Gastrocnemius medialis (tissue), 4 donors: ENCODE data around the gene SYTL5. TPM values are rescaled to one million over a fixed set of nuclear protein-coding genes. Genes with fewer than 3 reads are reported as not detected.

Experiments used
- ATAC-seq, 2 donors: fragments of 150-250 bp; one replicate each; pipeline ENCODE4 v1.9.1; 2016
- DNase-seq, 2 donors: peaks; one replicate each; pipeline ENCODE4 v3.0.0-alpha.2; 2019
- H3K27ac ChIP-seq, 4 donors: fragments of 200-600 bp; sonication (generic); 1 replicate in 1 of 4; 2 replicates in 3 of 4; pipeline ENCODE4 v1.5.1; 2016 to 2018; ENCODE audit warnings: mild to moderate bottlenecking in 2 of 4, moderate library complexity in 1 of 4
- H3K27me3 ChIP-seq, 3 donors: fragments of 200-600 bp; sonication (generic) in 2 of 3; 1 replicate in 1 of 3; 2 replicates in 2 of 3; pipeline versions ENCODE4 v1.5.1 to v1.6.0; 2016 to 2019; ENCODE audit warnings: mild to moderate bottlenecking in 1 of 3, moderate library complexity in 1 of 3
- H3K36me3 ChIP-seq, 2 donors: fragments of 200-600 bp; sonication (generic) in 1 of 2; one replicate each; pipeline ENCODE4 v1.5.1; 2017 to 2018
- H3K4me1 ChIP-seq, 2 donors: fragments of 200-600 bp; sonication (generic) in 1 of 2; one replicate each; pipeline ENCODE4 v1.5.1; 2016 to 2017; ENCODE audit warnings: mild to moderate bottlenecking in 2 of 2
- H3K4me3 ChIP-seq, 4 donors: fragments of 200-600 bp; sonication (generic) in 3 of 4; 1 replicate in 1 of 4; 2 replicates in 3 of 4; pipeline ENCODE4 v1.5.1; 2016 to 2019; ENCODE audit warnings: mild to moderate bottlenecking in 2 of 4
- H3K9me3 ChIP-seq, 3 donors: fragments of 200-600 bp; sonication (generic) in 2 of 3; 1 replicate in 1 of 3; 2 replicates in 2 of 3; pipeline ENCODE4 v1.5.1; 2016 to 2019
- POLR2A ChIP-seq, 2 donors: fragments of 450-650 bp; IDR thresholded peaks; one replicate each; pipeline ENCODE4 v1.6.1; 2017; ENCODE audit warnings: antibody characterized with exemption in 2 of 2, mild to moderate bottlenecking in 2 of 2, moderate library complexity in 2 of 2
- in situ Hi-C, 4 donors: fragments of 200-750 bp; cut with MboI; loops; one replicate each; pipeline versions ENCODE4 v1.15.0 to v1.8.0; 2017; ENCODE audit warnings: low sequenced_read_pairs in 4 of 4
- intact Hi-C: fragments of 100-400 bp; cut with DNase I; formaldehyde crosslinking; loops from one replicate; pipeline ENCODE4 v1.15.1; 2023; ENCODE audit warnings: low total_unique reads
- total RNA-seq, 4 donors: library from RNA; depleted of rRNA; stranded (reverse); fragments of >200 nt; gene quantifications; one replicate each; pipeline versions ENCODE4 v1.1.0 to v1.2.3, GENCODE V29; 2016
- TF ChIP-seq, protein P1 (sequence below), 5 experiments: fragments of 450-650 bp in 3 of 5; fragments of 200-600 bp in 2 of 5; sonication (generic) in 2 of 5; IDR thresholded peaks in 4 of 5; conservative IDR thresholded peaks in 1 of 5; 1 replicate in 4 of 5; 2 replicates in 1 of 5; pipeline ENCODE4 v1.5.1; 2016 to 2019; ENCODE audit warnings: antibody characterized with exemption in 5 of 5, mild to moderate bottlenecking in 3 of 5, moderate library complexity in 3 of 5

The SYTL5 gene
- total RNA-seq, 4 donors from 2014 or later: not detected

DNA sequence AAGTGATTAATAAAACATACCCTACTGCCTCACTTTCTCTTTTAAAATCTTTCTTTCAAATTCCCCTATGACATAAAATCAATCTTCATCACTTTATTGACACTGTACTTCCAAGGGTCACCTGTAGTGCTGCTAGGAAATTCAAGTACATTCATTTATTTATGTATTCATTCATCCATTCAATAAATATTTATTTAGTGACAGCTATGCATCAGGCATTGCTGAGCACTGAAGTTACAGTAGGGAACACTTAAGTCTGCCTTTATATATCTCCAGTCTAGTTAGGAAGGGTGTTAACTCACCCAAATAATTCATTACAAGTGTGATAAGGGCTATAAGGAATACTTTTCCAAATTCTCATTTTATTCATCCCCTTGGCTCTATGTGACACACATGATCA is 2.3 kb downstream of the SYTL5 start:
- intact Hi-C loops (no loop called here), in situ Hi-C loops (no loop called here)
- no peaks in the 10 kb centered on the region for H3K36me3 ChIP-seq
- no peak overlapping the region for H3K27ac ChIP-seq
- H3K27me3 ChIP-seq: no peaks in the 10 kb centered on the region
- no peak for TF ChIP-seq POLR2A (IDR thresholded peaks at IDR 0.05)
- TF ChIP-seq, protein P1, sequence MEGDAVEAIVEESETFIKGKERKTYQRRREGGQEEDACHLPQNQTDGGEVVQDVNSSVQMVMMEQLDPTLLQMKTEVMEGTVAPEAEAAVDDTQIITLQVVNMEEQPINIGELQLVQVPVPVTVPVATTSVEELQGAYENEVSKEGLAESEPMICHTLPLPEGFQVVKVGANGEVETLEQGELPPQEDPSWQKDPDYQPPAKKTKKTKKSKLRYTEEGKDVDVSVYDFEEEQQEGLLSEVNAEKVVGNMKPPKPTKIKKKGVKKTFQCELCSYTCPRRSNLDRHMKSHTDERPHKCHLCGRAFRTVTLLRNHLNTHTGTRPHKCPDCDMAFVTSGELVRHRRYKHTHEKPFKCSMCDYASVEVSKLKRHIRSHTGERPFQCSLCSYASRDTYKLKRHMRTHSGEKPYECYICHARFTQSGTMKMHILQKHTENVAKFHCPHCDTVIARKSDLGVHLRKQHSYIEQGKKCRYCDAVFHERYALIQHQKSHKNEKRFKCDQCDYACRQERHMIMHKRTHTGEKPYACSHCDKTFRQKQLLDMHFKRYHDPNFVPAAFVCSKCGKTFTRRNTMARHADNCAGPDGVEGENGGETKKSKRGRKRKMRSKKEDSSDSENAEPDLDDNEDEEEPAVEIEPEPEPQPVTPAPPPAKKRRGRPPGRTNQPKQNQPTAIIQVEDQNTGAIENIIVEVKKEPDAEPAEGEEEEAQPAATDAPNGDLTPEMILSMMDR (IDR thresholded peaks at IDR 0.05 in 4 of 5, conservative IDR thresholded peaks at IDR 0.05 in 1 of 5): no peak
- H3K4me3 ChIP-seq: no peak overlapping the region
- H3K4me1 ChIP-seq: no peaks in the 10 kb centered on the region
- ATAC-seq (no peak), DNase-seq (no peak)
- no peaks in the 10 kb centered on the region for H3K9me3 ChIP-seq

GRCh38 chrX:38009641-38010040 is 3.3 kb downstream of the SYTL5 start:
- intact Hi-C loops: no loop called here
- Histone ChIP-seq H3K36me3 (no peaks in the 10 kb centered on the region), H3K27me3 (no peaks in the 10 kb centered on the region), H3K4me1 (no peaks in the 10 kb centered on the region), H3K9me3 (no peaks in the 10 kb centered on the region), H3K27ac (no peak overlapping the region), H3K4me3 (no peak overlapping the region)
- DNase-seq (no peak), ATAC-seq (no peak)
- TF ChIP-seq POLR2A (IDR thresholded peaks at IDR 0.05): no peak
- TF ChIP-seq, protein P1 (IDR thresholded peaks at IDR 0.05 in 4 of 5, conservative IDR thresholded peaks at IDR 0.05 in 1 of 5): no peak
- in situ Hi-C loops: no loop called here

- intact Hi-C loops: no loop called here
- no peak overlapping the region for H3K4me3 ChIP-seq
- H3K4me1 ChIP-seq: no peaks in the 10 kb centered on the region
- TF ChIP-seq, protein P1 (IDR thresholded peaks at IDR 0.05 in 4 of 5, conservative IDR thresholded peaks at IDR 0.05 in 1 of 5): no peak
- in situ Hi-C loops: no loop called here
- ATAC-seq (no peak), DNase-seq (no peak)
- no peaks in the 10 kb centered on the region for H3K9me3 ChIP-seq
- no peaks in the 10 kb centered on the region for H3K36me3 ChIP-seq
- H3K27ac ChIP-seq: no peak overlapping the region
- H3K27me3 ChIP-seq: no peaks in the 10 kb centered on the region
These were observed 12.5 kb downstream of the SYTL5 start for GRCh38 chrX:38018766-38019425.

DNA sequence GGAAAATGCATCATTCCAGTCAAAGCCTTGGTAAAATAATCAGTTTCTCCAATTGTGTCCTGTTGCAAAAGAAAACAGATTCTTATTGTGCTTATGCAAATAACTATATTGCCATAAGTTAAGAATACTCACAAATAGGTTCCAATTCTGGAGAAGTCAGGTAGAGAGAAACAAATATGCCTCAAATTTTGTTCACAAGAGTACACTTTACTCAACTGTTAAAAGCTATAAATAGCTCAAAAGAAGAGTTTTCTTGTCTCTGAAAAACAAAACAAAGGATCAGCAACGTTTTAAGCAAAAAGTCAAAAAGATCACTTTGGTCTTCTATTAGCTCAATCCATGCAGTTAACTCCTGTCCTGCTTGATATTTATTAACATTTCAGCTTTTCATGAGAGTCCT is 21.9 kb downstream of the SYTL5 start:
- H3K36me3 ChIP-seq: no peaks in the 10 kb centered on the region
- ATAC-seq (no peak), DNase-seq (no peak)
- no peak overlapping the region for H3K27ac ChIP-seq
- in situ Hi-C loops: no loop called here
- no peaks in the 10 kb centered on the region for H3K9me3 ChIP-seq
- H3K27me3 ChIP-seq: no peaks in the 10 kb centered on the region
- TF ChIP-seq, protein P1 (IDR thresholded peaks at IDR 0.05 in 4 of 5, conservative IDR thresholded peaks at IDR 0.05 in 1 of 5): no peak
- TF ChIP-seq POLR2A (IDR thresholded peaks at IDR 0.05): no peak
- no peak overlapping the region for H3K4me3 ChIP-seq
- no peaks in the 10 kb centered on the region for H3K4me1 ChIP-seq
- intact Hi-C loops: no loop called here

DNA sequence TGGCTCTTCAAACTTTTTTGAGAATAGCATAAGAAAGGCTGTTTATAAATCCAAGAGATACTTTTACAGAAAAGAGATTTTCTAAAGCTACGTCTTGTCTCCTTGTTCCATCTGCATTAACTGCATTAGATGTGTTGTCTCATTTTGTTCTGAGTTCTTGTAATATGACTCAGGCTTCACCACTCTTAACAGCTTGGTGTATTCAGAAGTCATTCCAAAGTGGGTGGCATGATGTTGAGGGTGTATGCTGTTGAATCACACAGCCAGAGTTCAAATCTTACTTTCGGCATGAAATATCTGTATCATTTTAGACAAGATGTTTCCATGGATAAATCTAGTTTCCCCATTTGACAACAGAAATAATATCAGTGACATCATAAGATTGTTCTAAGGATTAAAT is 30.1 kb downstream of the SYTL5 start:
- TF ChIP-seq, protein P1 (IDR thresholded peaks at IDR 0.05 in 4 of 5, conservative IDR thresholded peaks at IDR 0.05 in 1 of 5): no peak
- no peak for TF ChIP-seq POLR2A (IDR thresholded peaks at IDR 0.05)
- H3K9me3 ChIP-seq: no peaks in the 10 kb centered on the region
- ATAC-seq (no peak), DNase-seq (no peak)
- no peaks in the 10 kb centered on the region for H3K36me3 ChIP-seq
- H3K4me3 ChIP-seq: no peak overlapping the region
- in situ Hi-C loops (no loop called here), intact Hi-C loops (no loop called here)
- no peaks in the 10 kb centered on the region for H3K27me3 ChIP-seq
- no peak overlapping the region for H3K27ac ChIP-seq
- no peaks in the 10 kb centered on the region for H3K4me1 ChIP-seq
